Fibroblast of lung (primary cell): ENCODE data around the gene IMMP2L. TPM values are rescaled to one million over a fixed set of nuclear protein-coding genes. Genes with fewer than 3 reads are reported as not detected.
A peak's percentile ranks its signal among the peaks of the same experiment; 100 is the strongest.

Experiments used
- DNase-seq, 2 donors: peaks; one replicate each; pipeline versions ENCODE4 v3.0.0 to v3.0.0-alpha.2; 2010; ENCODE audit warnings: low read depth in 2 of 2
- H2AFZ ChIP-seq: 2 replicates; pipeline ENCODE4 v1.5.1; 2012; ENCODE audit warnings: low read length, control low read depth, inconsistent platforms
- H3K27ac ChIP-seq: 2 replicates; pipeline ENCODE4 v1.5.1; 2011; ENCODE audit warnings: low read length, control low read depth; ENCODE audit not compliant: insufficient read depth
- H3K27me3 ChIP-seq: 2 replicates; pipeline ENCODE4 v1.5.1; 2011; ENCODE audit warnings: mild to moderate bottlenecking, low read length; ENCODE audit not compliant: control insufficient read depth, insufficient read depth
- H3K36me3 ChIP-seq: 2 replicates; pipeline ENCODE4 v1.5.1; 2011; ENCODE audit warnings: low read length; ENCODE audit not compliant: control insufficient read depth, insufficient read depth
- H3K4me1 ChIP-seq: 2 replicates; pipeline ENCODE4 v1.5.1; 2011; ENCODE audit warnings: low read length; ENCODE audit not compliant: control insufficient read depth, insufficient read depth; ENCODE audit errors: extremely low read depth
- H3K4me2 ChIP-seq: 2 replicates; pipeline ENCODE4 v1.5.1; 2011; ENCODE audit warnings: low read length, control low read depth; ENCODE audit not compliant: insufficient read depth; ENCODE audit errors: extremely low read depth
- H3K4me3 ChIP-seq, 4 experiments: fragments of 200-600 bp in 1 of 4; sonication (generic) in 1 of 4; replicated peaks in 1 of 4; 2 replicates each; pipeline ENCODE4 v1.5.1; 2011 to 2016; ENCODE audit warnings: low read length in 4 of 4, low read depth in 3 of 4, mild to moderate bottlenecking in 3 of 4, control low read depth in 2 of 4, inconsistent platforms in 1 of 4, mixed read lengths in 1 of 4; ENCODE audit not compliant: insufficient read depth in 1 of 4; ENCODE audit errors: control extremely low read depth in 1 of 4
- H3K79me2 ChIP-seq: 2 replicates; pipeline ENCODE4 v1.5.1; 2012; ENCODE audit warnings: mild to moderate bottlenecking, low read length, inconsistent platforms; ENCODE audit not compliant: control insufficient read depth, insufficient read depth
- H3K9ac ChIP-seq: 2 replicates; pipeline ENCODE4 v1.5.1; 2011; ENCODE audit warnings: mild to moderate bottlenecking, low read length, control low read depth; ENCODE audit not compliant: insufficient read depth
- H3K9me3 ChIP-seq: 2 replicates; pipeline ENCODE4 v1.5.1; 2012; ENCODE audit warnings: low read depth, low read length; ENCODE audit not compliant: control insufficient read depth, insufficient read depth
- H4K20me1 ChIP-seq: 2 replicates; pipeline ENCODE4 v1.5.1; 2011; ENCODE audit warnings: low read length; ENCODE audit not compliant: control insufficient read depth, insufficient read depth; ENCODE audit errors: extremely low read depth
- CTCF ChIP-seq, 2 donors: IDR thresholded peaks in 1 of 2; conservative IDR thresholded peaks in 1 of 2; 1 replicate in 1 of 2; 2 replicates in 1 of 2; pipeline ENCODE4 v1.5.1; 2011 to 2012; ENCODE audit warnings: low read length in 2 of 2, control low read depth in 1 of 2, inconsistent platforms in 1 of 2, low read depth in 1 of 2, mild to moderate bottlenecking in 1 of 2
- EZH2 ChIP-seq: IDR thresholded peaks from 2 replicates; pipeline ENCODE4 v1.5.1; 2012; ENCODE audit warnings: low read length, control low read depth, mild to moderate bottlenecking; ENCODE audit errors: missing control alignments
- polyA plus RNA-seq, 2 donors: library from polyadenylated mRNA; depleted of rRNA in 1 of 2; stranded (reverse) in 1 of 2; unstranded in 1 of 2; fragments of >200 nt; gene quantifications; 2 replicates each; pipeline ENCODE4 v1.2.1, GENCODE V29; 2011 to 2012; ENCODE audit warnings: missing spikeins in 1 of 2
- total RNA-seq: library from RNA; depleted of rRNA; stranded (reverse); fragments of >200 nt; gene quantifications from 2 replicates; pipeline ENCODE4 v1.2.1, GENCODE V29; 2014

IMMP2L gene
- total and polyA plus RNA-seq, 2 donors (not counting 1 experiment from before 2014, with no cell fraction given), result 6.9 to 14.4 TPM

- Histone ChIP-seq H3K9me3 (no peaks in the 10 kb centered on the region), H3K27me3 (no peaks in the 10 kb centered on the region), H4K20me1 (no peaks in the 10 kb centered on the region), H3K4me3 (no peak overlapping the region), H3K4me1 (no peaks in the 10 kb centered on the region), H3K36me3 (no peaks in the 10 kb centered on the region), H3K27ac (no peak overlapping the region), H3K9ac (no peak overlapping the region), H3K79me2 (no peaks in the 10 kb centered on the region), H3K4me2 (no peak overlapping the region), H2AFZ (no peak overlapping the region)
- TF ChIP-seq CTCF (conservative IDR thresholded peaks at IDR 0.05 in 1 of 2, IDR thresholded peaks at IDR 0.05 in 1 of 2; ENCODE audit: low read depth in 1 of 2, low read length in 2 of 2), result no peak
- no peak for TF ChIP-seq EZH2
- no peak for DNase-seq
These were observed 719.5 kb downstream of the IMMP2L start for GRCh38 chr7:110842796-110843195.

DNA sequence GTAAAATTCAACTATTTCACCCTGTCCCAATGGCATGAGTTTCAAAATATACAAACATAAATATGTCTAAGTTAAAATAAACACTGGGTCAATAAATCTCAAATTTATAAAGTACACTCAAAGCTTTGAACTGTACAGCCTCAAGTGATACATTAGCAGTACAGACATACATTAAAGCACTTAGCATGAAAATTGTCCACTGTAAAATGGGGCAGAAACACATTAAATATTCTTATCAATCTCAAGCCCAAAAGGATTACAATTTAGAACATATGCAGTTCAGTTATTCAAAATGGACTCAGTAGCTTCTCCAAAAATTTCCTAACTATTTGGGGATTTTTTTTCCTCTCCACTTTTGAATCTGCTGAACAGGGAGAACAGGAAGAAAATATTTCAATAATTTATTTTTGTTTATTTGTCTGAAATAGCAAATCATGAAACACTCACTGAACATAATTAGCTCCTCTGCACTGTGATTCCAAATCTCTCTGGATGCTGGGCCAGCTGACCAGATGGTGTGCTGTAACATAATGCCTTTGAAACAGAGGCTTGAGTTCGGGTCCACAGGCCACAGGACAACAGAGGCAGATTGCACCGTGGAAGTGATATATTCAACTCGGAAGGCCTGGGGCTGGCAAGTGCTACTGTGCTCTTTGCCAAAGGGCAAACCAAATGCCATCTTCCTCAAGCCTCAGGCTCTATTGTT is 720.3 kb downstream of the IMMP2L start:
- DNase-seq, result peak in 1 of 2 donors; percentile 50
- H3K4me2 ChIP-seq, result no peak overlapping the region
- no peak overlapping the region for H3K27ac ChIP-seq

DNA sequence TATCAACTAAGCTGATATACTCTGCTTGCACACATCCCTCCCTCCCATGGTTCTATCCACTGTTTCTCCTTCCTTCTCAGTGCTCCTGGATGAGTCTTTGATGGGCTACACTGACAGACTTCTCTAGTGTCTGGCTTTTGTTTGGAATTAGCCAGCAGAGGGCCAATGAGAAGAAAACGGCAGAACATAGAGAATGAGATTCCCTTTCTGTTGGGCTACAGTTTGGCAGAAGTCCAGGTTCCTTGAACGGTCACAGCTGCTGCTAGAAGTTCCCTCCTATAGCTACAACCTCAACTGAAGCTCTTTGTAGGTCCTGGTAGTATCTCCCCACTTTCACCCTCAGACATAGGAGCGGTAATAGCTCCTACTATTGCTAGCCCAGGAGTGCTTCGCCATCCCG is 722.4 kb downstream of the IMMP2L start:
- no peak for TF ChIP-seq EZH2
- TF ChIP-seq CTCF (conservative IDR thresholded peaks at IDR 0.05 in 1 of 2, IDR thresholded peaks at IDR 0.05 in 1 of 2; ENCODE audit: low read depth in 1 of 2, low read length in 2 of 2), result peak; percentile 29 to 37
- Histone ChIP-seq H4K20me1 (no peaks in the 10 kb centered on the region), H3K9ac (no peak overlapping the region), H3K4me2 (no peak overlapping the region), H3K4me1 (no peaks in the 10 kb centered on the region), H3K36me3 (no peaks in the 10 kb centered on the region), H2AFZ (no peak overlapping the region), H3K9me3 (no peaks in the 10 kb centered on the region), H3K79me2 (no peaks in the 10 kb centered on the region), H3K4me3 (no peak overlapping the region), H3K27me3 (no peaks in the 10 kb centered on the region), H3K27ac (no peak overlapping the region)
- DNase-seq, result peak; percentile 20 to 76

More for the DNA sequence above, 720.3 kb downstream of the IMMP2L start:
- Histone ChIP-seq H4K20me1 (no peaks in the 10 kb centered on the region), H3K9ac (no peak overlapping the region), H3K4me3 (no peak overlapping the region), H2AFZ (no peak overlapping the region), H3K79me2 (no peaks in the 10 kb centered on the region), H3K36me3 (no peaks in the 10 kb centered on the region), H3K9me3 (no peaks in the 10 kb centered on the region), H3K27me3 (no peaks in the 10 kb centered on the region), H3K4me1 (no peaks in the 10 kb centered on the region)
- TF ChIP-seq EZH2 (no peak), CTCF (conservative IDR thresholded peaks at IDR 0.05 in 1 of 2, IDR thresholded peaks at IDR 0.05 in 1 of 2; ENCODE audit: low read depth in 1 of 2, low read length in 2 of 2) (no peak)
